NCI-H460 (cell line): ENCODE measurements around the gene CETN1. TPM values are rescaled to one million over a fixed set of nuclear protein-coding genes. Genes with fewer than 3 reads are reported as not detected.

Source experiments
- DNase-seq: peaks from one replicate; pipeline ENCODE4 v3.0.0-alpha.2; 2016; ENCODE audit warnings: low read depth; ENCODE audit errors: extremely low read depth
- total RNA-seq: library from RNA; depleted of rRNA; stranded (reverse); fragments of >200 nt; shearing (Covaris generic); gene quantifications from 2 replicates; pipeline ENCODE4 v1.2.3, GENCODE V29; 2014

Gene CETN1
- total RNA-seq, 1 experiment from 2014 or later, result not detected

- no peak for DNase-seq
These were observed 5.1 kb upstream of the CETN1 start for GRCh38 chr18:574865-575645.

- DNase-seq, result no peak
These were observed 3.3 kb upstream of the CETN1 start for GRCh38 chr18:576924-577323.

GRCh38 chr18:577643-578375, 2.4 kb upstream of the CETN1 start:
- no peak for DNase-seq

GRCh38 chr18:579238-579637, 942 bp upstream of the CETN1 start:
- no peak for DNase-seq

GRCh38 chr18:581096-581495, 916 bp downstream of the CETN1 start:
- DNase-seq, result no peak

- no peak for DNase-seq
These were observed 2.3 kb downstream of the CETN1 start for GRCh38 chr18:582465-582864.

- DNase-seq, result no peak
These were observed 14.9 kb downstream of the CETN1 start for GRCh38 chr18:595068-595467.

- no peak for DNase-seq
These were observed 15.4 kb downstream of the CETN1 start for GRCh38 chr18:595571-595970.

GRCh38 chr18:596288-596881, 16.2 kb downstream of the CETN1 start:
- peak; percentile 17 for DNase-seq

- no peak for DNase-seq
These were observed 18.0 kb downstream of the CETN1 start for GRCh38 chr18:598124-598589.

GRCh38 chr18:600107-600506, 19.9 kb downstream of the CETN1 start:
- DNase-seq, result no peak

- no peak for DNase-seq
These were observed 24.6 kb downstream of the CETN1 start for GRCh38 chr18:604771-605170.

- DNase-seq, result no peak
These were observed 27.8 kb downstream of the CETN1 start for GRCh38 chr18:607930-608329.

- DNase-seq, result no peak
These were observed 30.2 kb downstream of the CETN1 start for GRCh38 chr18:610214-610928.

- no peak for DNase-seq
These were observed 32.0 kb downstream of the CETN1 start for GRCh38 chr18:612156-612555.

- no peak for DNase-seq
These were observed 34.0 kb downstream of the CETN1 start for GRCh38 chr18:614193-614592.

- no peak for DNase-seq
These were observed 34.9 kb downstream of the CETN1 start for GRCh38 chr18:615092-615521.

GRCh38 chr18:615773-616172, 35.6 kb downstream of the CETN1 start:
- DNase-seq, result no peak

- DNase-seq, result peak; percentile 26
These were observed 36.3 kb downstream of the CETN1 start for GRCh38 chr18:616380-616995.

GRCh38 chr18:617970-618504, 37.9 kb downstream of the CETN1 start:
- no peak for DNase-seq
